Measurements from ENCODE around the gene FAM47E.
A peak's percentile ranks its signal among the peaks of the same experiment; 100 is the strongest.
"Not testable (repeated sequence)": the region's sequence is repeated elsewhere in the genome, so short reads cannot be mapped to it uniquely, and the experiment has no call there.

FAM47E gene

GRCh38 chr4:76238236-76238635 lies 13.3 kb upstream of the FAM47E start:
- no peak overlapping the region for H3K27ac ChIP-seq

GRCh38 chr4:76238701-76239100 lies 12.8 kb upstream of the FAM47E start:
- TF ChIP-seq ZFX (IDR thresholded peaks at IDR 0.05) (no peak), CTCF (conservative IDR thresholded peaks at IDR 0.05) (no peak)
- H3K27ac ChIP-seq: no peak overlapping the region

More at GRCh38 chr4:76238236-76238635, 13.3 kb upstream of the FAM47E start:
- no peak for TF ChIP-seq CTCF (conservative IDR thresholded peaks at IDR 0.05)
- TF ChIP-seq ZFX (IDR thresholded peaks at IDR 0.05): no peak

GRCh38 chr4:76240236-76240635 lies 11.3 kb upstream of the FAM47E start:
- TF ChIP-seq ZFX (IDR thresholded peaks at IDR 0.05): no peak
- TF ChIP-seq CTCF (conservative IDR thresholded peaks at IDR 0.05): no peak
- no peak overlapping the region for H3K27ac ChIP-seq

- H3K27ac ChIP-seq: not testable (repeated sequence)
Observed at GRCh38 chr4:76243877-76244276, 7.6 kb upstream of the FAM47E start.

GRCh38 chr4:76246025-76246424 lies 5.5 kb upstream of the FAM47E start:
- TF ChIP-seq ZFX (IDR thresholded peaks at IDR 0.05) (no peak), CTCF (conservative IDR thresholded peaks at IDR 0.05) (no peak)
- H3K27ac ChIP-seq: no peak overlapping the region

- H3K27ac ChIP-seq: no peak overlapping the region
- TF ChIP-seq CTCF (conservative IDR thresholded peaks at IDR 0.05): no peak
- TF ChIP-seq ZFX (IDR thresholded peaks at IDR 0.05): no peak
Observed at GRCh38 chr4:76246852-76247251, 4.7 kb upstream of the FAM47E start.

- no peak for TF ChIP-seq CTCF (conservative IDR thresholded peaks at IDR 0.05)
- TF ChIP-seq ZFX (IDR thresholded peaks at IDR 0.05): no peak
- peak overlapping the region; percentile 29; the same call in 1 of the 2 replicates for H3K27ac ChIP-seq
Observed at GRCh38 chr4:76250962-76251361, 559 bp upstream of the FAM47E start.

- H3K27ac ChIP-seq: peak overlapping the region; percentile 29; the same call in 1 of the 2 replicates
- no peak for TF ChIP-seq CTCF (conservative IDR thresholded peaks at IDR 0.05)
- no peak for TF ChIP-seq ZFX (IDR thresholded peaks at IDR 0.05)
Observed at GRCh38 chr4:76252271-76252653, 741 bp downstream of the FAM47E start.

Measured in C4-2B (cell line).